SKM-1 (cell line): ENCODE measurements around the gene TNIP1.
A peak's percentile ranks its signal among the peaks of the same experiment; 100 is the strongest.

Experiments used
- DNase-seq: peaks from one replicate; lab custom pipeline; 2025; ENCODE audit not compliant: unreplicated experiment; lab: John Stamatoyannopoulos, UW

The TNIP1 gene

DNA sequence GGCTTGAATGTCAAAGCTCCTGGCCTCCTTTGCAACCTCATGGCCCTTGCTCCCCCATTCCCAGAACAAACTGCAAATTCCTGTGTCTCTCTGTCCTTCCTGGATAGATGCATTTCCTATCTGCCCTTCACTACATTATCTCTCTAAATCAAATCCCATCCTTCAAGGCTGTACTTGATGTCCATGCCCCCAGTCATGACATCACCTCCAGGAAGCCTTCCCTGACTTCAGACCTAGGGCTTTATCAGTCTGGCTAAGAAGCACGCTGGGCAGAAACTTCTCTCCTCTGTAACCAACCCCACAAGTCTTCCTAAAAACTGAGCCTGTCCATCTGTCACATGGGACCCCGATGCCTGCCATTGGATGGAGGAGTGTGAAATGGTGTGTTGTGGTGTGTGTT, 25.7 kb upstream of the TNIP1 start:
- no peak for DNase-seq

GRCh38 chr5:151106043-151106442, 25.2 kb upstream of the TNIP1 start:
- DNase-seq = no peak

DNA sequence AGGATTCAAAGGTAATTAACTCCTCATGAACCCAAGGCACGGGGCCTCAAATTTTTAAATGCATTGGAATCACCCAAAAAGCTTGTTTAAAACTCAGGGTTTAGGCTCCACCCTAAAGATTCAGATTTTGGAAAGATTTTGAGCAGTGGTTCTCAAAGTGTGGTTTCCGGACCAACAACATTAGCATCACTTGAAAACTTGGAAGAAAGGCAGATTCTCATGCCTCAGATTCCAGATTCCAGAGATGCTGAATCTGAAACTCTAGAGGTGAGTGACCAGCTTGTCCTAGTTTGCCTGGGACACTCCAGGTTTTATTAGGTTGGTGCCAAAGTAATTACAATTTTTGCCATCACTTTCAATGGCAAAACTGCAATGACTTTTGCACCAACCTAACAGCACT, 24.7 kb upstream of the TNIP1 start:
- DNase-seq = no peak

- no peak for DNase-seq
Observed at GRCh38 chr5:151104795-151105194, 24.0 kb upstream of the TNIP1 start.

DNA sequence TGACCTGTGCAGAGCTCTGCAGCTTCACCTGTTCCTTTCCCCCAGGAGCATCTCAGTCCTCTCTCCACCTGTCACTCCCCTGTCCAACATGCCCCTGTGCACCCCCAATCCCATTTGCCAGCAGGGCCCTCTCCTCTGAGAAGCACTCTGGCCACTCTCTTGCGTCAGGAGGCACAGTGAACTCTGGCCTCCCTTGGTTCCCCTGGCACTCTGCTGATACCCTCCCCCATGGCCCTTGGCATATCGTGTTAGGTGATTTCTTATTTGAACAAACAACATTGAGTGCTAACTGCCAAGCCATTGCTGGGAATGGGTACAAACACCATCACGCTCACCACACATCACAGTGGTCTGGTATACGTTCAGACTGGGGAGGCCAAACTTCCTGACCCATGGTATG, 20.9 kb upstream of the TNIP1 start:
- DNase-seq = no peak

DNA sequence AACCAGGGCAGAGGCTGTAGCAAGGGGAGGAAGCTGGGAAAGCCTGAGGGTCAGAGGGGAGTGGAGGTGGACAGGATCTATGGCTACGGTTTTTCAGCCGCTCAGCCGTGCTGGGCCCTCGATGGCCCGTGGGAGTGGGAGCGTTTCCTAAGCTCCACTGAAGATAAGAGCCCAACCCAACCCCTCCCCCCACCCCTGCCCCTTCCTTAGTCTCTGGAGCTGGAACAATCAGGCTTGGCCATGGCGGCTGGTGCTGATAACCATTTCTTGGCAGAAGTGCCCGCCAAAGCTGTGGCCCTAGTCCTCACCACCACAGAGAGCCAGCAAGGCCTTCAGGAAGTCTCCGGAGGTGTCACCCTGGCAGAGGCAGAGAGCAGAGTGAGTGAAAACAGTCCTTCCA, 20.3 kb upstream of the TNIP1 start:
- no peak for DNase-seq

DNA sequence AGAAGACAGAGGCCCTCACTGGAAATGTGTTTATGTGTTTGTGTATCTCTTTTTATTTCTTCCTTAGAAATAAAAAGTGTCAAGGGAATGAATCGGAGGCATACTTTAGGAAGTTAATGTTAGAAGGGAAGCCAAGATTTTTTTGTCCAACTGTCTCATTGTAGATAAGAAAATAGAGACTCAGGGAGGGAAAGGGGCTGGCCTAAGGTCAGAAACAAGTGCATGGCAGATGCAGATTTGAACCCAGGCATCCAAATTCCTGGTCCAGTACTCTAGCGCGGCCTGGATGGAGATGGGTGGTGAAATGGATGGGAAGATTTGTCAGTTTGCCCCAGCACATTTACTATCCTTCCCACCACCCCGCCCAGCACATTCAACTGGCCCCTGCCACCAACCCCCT, 19.8 kb upstream of the TNIP1 start:
- DNase-seq = no peak

DNA sequence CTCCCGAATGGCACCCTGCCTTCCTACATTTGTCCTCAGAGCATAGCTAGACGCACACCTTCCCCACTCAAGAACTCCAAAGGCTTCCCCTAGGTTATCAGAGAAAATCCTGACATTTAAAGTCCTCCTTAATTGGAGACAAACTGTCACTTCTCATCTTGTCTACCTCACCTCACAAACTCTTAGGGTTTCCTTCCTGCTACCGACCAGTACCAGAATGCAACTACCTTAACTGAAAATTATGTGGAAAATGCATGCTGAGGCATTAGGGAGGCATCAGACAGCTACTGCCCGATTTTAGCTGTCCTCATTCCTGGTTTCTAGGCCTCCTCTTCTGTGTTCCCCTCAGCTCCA, 17.9 kb upstream of the TNIP1 start:
- no peak for DNase-seq

- DNase-seq = peak; percentile 71
Observed at GRCh38 chr5:151097820-151098767, 17.3 kb upstream of the TNIP1 start.

DNA sequence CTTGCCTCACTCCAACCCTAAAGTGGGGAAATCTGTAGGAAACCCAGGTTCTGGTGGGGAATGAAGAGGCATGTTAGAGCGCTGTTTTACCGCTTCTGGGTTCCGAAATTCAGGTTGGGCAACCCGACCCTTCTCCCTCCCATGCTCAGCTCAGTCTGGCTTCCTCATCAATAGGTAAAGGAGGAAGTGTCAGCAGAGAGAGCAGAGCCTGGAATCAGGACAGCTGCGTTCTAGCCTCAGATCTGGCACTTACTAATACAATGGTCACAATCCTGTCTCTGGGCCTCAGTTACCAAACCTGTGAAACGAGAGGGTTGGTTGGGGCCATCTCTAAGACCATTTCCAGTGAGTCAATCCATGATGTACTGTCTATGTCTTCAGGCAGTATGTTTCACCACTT, 16.2 kb upstream of the TNIP1 start:
- DNase-seq = peak; percentile 86

DNA sequence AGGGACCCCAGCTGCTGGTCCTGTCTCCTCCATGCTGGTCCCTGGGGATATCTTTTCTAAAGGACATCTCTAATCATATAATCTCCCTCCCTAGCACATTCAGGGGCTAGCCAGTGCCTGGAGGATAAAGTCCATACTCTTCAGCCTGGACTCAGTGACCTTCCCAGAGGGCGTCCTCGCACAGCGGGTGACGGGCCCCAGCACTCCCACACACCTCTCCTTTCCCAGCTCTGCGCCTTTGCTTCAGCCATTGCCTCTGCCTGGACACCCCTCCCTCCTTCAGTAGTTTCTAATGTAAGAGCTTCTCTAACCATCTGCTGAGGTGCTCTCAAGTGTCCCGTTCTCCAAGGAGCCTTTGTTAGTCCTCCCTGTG, 15.2 kb upstream of the TNIP1 start:
- no peak for DNase-seq

DNA sequence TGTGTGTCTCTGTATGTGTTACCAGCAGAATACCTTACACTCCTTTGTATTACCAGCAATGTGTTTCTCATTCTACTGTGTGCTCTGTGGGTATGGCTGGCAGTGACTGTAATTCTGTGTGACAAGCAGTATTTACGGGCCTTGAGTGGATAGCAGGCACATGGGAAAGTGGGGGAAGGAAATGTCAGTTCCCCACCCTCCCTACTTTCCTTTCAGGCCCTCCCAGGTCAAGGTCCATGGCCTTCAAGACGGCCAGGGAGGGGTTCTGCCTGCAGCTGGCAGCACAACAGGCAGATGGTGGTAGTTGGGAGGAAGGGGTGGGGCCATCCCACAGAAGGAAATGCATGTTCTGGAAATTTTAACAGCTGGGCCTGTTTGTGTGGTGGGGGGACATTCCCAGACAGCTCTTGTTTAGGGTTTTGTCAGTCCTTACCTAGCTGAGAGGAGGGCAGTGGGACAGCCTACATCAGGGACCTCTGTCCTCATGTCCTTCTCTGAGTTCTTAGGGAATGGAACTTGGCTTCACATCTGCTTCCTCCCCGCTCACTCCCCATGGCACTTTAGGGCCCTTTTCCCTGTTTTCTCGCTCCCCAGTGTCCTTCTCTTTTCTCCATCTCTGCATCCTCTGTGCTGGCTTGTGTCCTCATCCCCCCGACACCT, 14.6 kb upstream of the TNIP1 start:
- DNase-seq = no peak

DNA sequence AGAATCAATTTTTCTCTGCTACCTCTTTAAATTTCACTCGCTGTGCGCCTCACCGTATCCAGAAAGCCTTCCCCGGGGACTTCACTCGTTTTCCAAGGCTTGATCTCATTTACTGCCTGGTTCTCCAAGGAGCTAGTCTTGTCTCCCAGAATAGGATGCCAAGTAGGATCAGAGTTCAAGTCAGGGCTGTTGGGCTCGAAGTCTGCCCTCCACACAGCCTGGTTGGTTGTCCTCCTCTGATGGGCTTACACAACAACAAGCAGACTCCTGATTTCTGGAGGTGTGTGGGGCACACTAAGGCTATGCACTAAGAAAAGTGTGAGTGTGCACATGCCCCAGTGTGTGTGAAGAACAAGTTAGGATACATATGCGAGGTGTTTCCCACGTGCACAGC, 14.0 kb upstream of the TNIP1 start:
- no peak for DNase-seq

- no peak for DNase-seq
Observed at GRCh38 chr5:151094030-151094851, 13.4 kb upstream of the TNIP1 start.

DNA sequence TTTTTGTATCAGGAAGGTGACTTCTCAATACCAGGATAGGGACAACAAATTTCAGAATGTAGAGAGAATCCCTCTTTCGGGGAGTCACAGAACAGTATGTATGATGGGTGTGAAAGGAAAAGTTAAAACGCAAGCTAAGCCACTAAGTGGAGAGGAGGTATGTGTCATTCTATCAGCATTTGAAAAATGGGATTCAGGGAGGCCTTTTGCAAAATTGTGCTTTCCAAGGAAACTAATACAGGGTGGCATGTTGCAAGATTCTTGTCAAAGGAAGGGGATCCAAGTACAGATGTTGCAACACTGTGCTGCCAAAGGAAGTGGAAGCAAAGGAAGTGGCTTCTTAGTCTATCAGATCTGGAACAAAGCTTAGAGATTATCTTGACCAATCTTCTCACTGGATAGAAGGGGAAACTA, 12.6 kb upstream of the TNIP1 start:
- peak; percentile 64 for DNase-seq

DNA sequence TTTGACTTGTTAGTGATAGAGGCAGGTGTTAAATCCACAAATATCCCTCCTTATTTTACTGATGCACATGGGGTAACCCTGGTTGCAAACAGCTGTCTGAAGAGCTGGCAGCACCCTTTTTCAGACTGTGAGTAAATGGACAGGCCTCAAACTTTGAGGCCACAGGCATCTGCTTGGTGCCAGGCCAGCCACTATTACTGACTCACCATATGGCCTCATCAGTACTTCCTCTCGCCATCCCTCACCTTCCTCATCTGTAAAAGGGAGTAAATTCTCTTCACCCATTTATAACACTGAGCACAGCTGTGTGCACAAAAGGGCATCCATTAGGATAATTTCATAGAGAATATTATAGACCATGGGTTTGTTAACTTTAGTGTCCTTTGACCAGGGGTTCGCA, 11.9 kb upstream of the TNIP1 start:
- peak; percentile 68 for DNase-seq

- DNase-seq = no peak
Observed at GRCh38 chr5:151089726-151090125, 8.9 kb upstream of the TNIP1 start.

GRCh38 chr5:151088986-151089385, 8.2 kb upstream of the TNIP1 start:
- DNase-seq = no peak

DNA sequence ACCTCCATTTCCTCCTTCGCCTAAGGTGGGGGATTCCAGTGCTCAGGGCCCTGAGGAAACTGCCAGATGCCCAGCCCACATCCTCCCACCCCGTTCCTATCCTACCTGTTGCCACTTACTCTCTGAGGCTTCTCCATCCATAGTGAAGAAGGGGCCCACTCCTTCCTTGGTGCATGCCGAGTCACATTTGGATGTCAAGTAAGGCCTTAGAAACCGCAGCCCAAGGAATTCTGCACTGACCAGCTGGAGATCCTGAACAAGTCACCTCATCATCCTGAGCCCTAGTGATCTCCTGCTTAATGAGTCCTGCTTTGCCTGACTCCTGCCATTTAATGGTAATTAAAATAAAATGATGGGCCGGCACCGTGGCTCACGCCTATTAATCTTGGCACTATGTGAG, 6.7 kb upstream of the TNIP1 start:
- DNase-seq = no peak

- no peak for DNase-seq
Observed at GRCh38 chr5:151086905-151087360, 6.1 kb upstream of the TNIP1 start.

DNA sequence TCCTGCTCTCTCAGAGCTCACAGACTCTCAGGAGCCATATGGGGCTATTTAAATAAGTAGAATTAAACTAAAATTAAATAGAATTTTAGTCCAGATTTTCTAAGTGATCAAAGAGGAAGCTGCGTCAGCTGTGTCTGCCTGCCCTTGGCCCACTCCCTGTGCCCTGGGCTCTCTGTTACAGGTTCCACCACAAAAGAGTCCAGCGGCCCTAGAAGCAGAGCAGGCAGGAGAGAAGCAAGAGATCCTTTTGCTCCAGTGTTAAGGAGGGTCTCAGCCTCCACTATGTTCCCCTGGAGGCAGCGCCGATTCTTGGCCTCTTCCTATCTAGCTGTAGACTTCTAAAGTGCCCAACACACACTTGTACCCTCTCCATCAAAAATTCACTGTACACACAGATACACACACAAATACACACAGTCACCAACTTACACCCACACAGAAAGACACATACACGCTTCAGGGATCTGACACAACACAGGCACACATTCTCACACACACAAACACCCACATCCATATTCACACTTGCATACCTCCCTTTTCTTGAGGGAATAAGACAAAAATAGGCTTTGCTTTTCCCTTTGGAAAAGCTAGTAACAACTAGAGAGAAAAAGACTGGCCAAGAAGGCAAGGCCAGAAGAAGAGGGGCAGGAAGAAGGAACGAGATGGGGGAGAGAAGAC, 5.5 kb upstream of the TNIP1 start:
- no peak for DNase-seq
